Loucy (cell line): ENCODE measurements around the gene PBX1.
A peak's percentile ranks its signal among the peaks of the same experiment; 100 is the strongest.

Source experiments
- H2AFZ ChIP-seq: fragments of 200-600 bp; sonication (generic); 2 replicates; pipeline ENCODE4 v1.6.0; 2016; ENCODE audit warnings: antibody characterized with exemption, mild to moderate bottlenecking, low read length, moderate library complexity
- H3F3A ChIP-seq: fragments of 200-600 bp; 2 replicates; pipeline ENCODE4 v1.6.0; 2016; ENCODE audit warnings: antibody characterized with exemption, low read depth, mild to moderate bottlenecking
- H3K27me3 ChIP-seq: fragments of 200-600 bp; sonication (generic); 2 replicates; pipeline ENCODE4 v1.6.1; 2014; ENCODE audit warnings: low read length, mild to moderate bottlenecking; ENCODE audit not compliant: insufficient read depth, poor library complexity, severe bottlenecking
- H3K36me3 ChIP-seq: fragments of 200-600 bp; sonication (generic); 2 replicates; pipeline ENCODE4 v1.6.1; 2016; ENCODE audit warnings: low read length; ENCODE audit not compliant: insufficient read depth
- H3K4me1 ChIP-seq: fragments of 200-600 bp; sonication (generic); 2 replicates; pipeline ENCODE4 v1.5.1; 2014; ENCODE audit warnings: low read length, mild to moderate bottlenecking; ENCODE audit not compliant: insufficient read depth, poor library complexity, severe bottlenecking
- H3K4me2 ChIP-seq: fragments of 200-600 bp; sonication (generic); 2 replicates; pipeline ENCODE4 v1.6.0; 2014; ENCODE audit warnings: antibody characterized with exemption, low read length, low read depth, mild to moderate bottlenecking; ENCODE audit not compliant: poor library complexity, severe bottlenecking
- H3K4me3 ChIP-seq: fragments of 200-600 bp; sonication (generic); 2 replicates; pipeline ENCODE4 v1.5.1; 2014; ENCODE audit warnings: low read length, mild to moderate bottlenecking, mixed read lengths; ENCODE audit not compliant: poor library complexity, severe bottlenecking
- H3K79me2 ChIP-seq: fragments of 200-600 bp; sonication (generic); 2 replicates; pipeline ENCODE4 v1.6.1; 2014; ENCODE audit warnings: low read length; ENCODE audit not compliant: insufficient read depth
- H3K9ac ChIP-seq: fragments of 200-600 bp; sonication (generic); 2 replicates; pipeline ENCODE4 v1.6.0; 2014; ENCODE audit warnings: mild to moderate bottlenecking, low read depth, low read length, moderate library complexity; ENCODE audit not compliant: poor library complexity, severe bottlenecking
- H3K9me2 ChIP-seq: fragments of 200-600 bp; sonication (generic); replicated peaks from 2 replicates; pipeline ENCODE4 v1.6.1; 2016; ENCODE audit warnings: low read depth, low read length, mixed read lengths
- H3K9me3 ChIP-seq: fragments of 200-600 bp; sonication (generic); 2 replicates; pipeline ENCODE4 v1.6.1; 2014; ENCODE audit warnings: mild to moderate bottlenecking, antibody characterized with exemption, low read length, low read depth; ENCODE audit not compliant: insufficient read depth
- H4K20me1 ChIP-seq: fragments of 200-600 bp; sonication (generic); 2 replicates; pipeline ENCODE4 v1.6.0; 2014; ENCODE audit warnings: antibody characterized with exemption, low read length, mild to moderate bottlenecking; ENCODE audit not compliant: insufficient read depth, poor library complexity, severe bottlenecking
- EZH2phosphoT487 ChIP-seq: fragments of 200-600 bp; IDR thresholded peaks from 2 replicates; pipeline ENCODE4 v1.6.1; 2018; ENCODE audit warnings: antibody characterized with exemption, mild to moderate bottlenecking, moderate library complexity, borderline replicate concordance
- TF ChIP-seq, protein P1 (sequence below): fragments of 200-600 bp; sonication (generic); conservative IDR thresholded peaks from 2 replicates; pipeline ENCODE4 v1.5.1; 2014; ENCODE audit warnings: mild to moderate bottlenecking, antibody characterized with exemption, low read length

PBX1 gene

DNA sequence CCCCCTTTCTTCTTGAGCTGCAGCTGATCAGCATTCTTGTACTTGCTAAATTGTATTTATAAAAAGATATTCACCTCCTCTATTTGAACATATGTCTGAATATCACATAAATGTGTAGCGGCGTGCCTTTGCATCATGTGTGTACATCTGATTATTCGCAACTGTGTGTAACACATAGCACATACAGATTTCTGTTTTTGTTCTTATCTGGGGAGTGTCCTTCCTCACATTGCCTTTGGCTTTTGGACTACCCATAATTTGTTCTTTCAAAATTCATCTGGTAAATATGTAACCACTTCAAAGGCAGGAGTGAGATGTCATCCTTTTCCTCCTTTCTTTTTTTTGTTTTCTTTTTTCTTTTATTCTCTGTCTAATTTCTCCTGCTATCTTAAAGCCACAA, 113.6 kb downstream of the PBX1 start:
- no peaks in the 10 kb centered on the region for H3K9me3 ChIP-seq
- H3K27me3 ChIP-seq = no peaks in the 10 kb centered on the region
- H3K4me3 ChIP-seq = no peak overlapping the region
- no peak overlapping the region for H3K9ac ChIP-seq
- no peak overlapping the region for H3K4me2 ChIP-seq
- H2AFZ ChIP-seq = no peak overlapping the region
- no peaks in the 10 kb centered on the region for H3K4me1 ChIP-seq
- H3F3A ChIP-seq = no peaks in the 10 kb centered on the region
- H3K36me3 ChIP-seq = no peaks in the 10 kb centered on the region
- H4K20me1 ChIP-seq = no peaks in the 10 kb centered on the region
- H3K9me2 ChIP-seq = no peaks in the 10 kb centered on the region
- no peaks in the 10 kb centered on the region for H3K79me2 ChIP-seq
- no peak for TF ChIP-seq EZH2phosphoT487
- TF ChIP-seq, protein P1, sequence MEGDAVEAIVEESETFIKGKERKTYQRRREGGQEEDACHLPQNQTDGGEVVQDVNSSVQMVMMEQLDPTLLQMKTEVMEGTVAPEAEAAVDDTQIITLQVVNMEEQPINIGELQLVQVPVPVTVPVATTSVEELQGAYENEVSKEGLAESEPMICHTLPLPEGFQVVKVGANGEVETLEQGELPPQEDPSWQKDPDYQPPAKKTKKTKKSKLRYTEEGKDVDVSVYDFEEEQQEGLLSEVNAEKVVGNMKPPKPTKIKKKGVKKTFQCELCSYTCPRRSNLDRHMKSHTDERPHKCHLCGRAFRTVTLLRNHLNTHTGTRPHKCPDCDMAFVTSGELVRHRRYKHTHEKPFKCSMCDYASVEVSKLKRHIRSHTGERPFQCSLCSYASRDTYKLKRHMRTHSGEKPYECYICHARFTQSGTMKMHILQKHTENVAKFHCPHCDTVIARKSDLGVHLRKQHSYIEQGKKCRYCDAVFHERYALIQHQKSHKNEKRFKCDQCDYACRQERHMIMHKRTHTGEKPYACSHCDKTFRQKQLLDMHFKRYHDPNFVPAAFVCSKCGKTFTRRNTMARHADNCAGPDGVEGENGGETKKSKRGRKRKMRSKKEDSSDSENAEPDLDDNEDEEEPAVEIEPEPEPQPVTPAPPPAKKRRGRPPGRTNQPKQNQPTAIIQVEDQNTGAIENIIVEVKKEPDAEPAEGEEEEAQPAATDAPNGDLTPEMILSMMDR = no peak

DNA sequence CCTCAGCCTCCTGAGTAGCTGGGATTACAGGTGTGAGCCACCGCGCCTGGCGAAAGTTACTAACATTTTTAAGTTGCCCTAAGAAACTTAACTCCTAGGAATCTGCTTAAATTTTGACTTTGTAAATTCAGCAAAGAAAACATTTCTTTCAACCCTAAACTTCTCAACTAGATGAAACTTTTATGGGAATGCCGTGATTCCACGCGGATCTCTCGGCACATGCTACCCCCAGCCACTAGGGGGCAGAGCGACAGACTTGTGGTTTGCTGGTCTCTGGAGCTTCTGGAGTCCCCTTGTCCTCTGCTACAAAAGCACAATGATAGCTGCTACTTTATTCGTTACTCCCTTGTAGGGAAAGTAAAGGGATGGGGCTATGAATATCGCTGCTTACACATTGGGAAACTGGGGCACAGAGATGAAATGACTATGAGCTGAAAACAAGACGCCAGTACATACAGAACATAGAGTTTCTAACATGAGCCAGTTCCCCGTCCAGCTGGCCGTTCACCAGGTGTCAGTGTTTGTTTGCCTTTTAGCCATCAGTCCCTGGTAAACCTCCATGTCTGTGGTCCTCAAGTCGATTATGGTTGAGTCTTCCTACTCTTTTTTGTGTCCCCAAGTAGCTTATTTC, 114.7 kb downstream of the PBX1 start:
- no peak overlapping the region for H2AFZ ChIP-seq
- no peaks in the 10 kb centered on the region for H3K27me3 ChIP-seq
- H3K9ac ChIP-seq = no peak overlapping the region
- no peak overlapping the region for H3K4me2 ChIP-seq
- H3K79me2 ChIP-seq = no peaks in the 10 kb centered on the region
- H3F3A ChIP-seq = no peaks in the 10 kb centered on the region
- no peaks in the 10 kb centered on the region for H3K36me3 ChIP-seq
- no peaks in the 10 kb centered on the region for H4K20me1 ChIP-seq
- H3K9me3 ChIP-seq = no peaks in the 10 kb centered on the region
- no peaks in the 10 kb centered on the region for H3K4me1 ChIP-seq
- H3K9me2 ChIP-seq = no peaks in the 10 kb centered on the region
- no peak overlapping the region for H3K4me3 ChIP-seq
- TF ChIP-seq, protein P1 = peak; percentile 71
- TF ChIP-seq EZH2phosphoT487 = no peak

DNA sequence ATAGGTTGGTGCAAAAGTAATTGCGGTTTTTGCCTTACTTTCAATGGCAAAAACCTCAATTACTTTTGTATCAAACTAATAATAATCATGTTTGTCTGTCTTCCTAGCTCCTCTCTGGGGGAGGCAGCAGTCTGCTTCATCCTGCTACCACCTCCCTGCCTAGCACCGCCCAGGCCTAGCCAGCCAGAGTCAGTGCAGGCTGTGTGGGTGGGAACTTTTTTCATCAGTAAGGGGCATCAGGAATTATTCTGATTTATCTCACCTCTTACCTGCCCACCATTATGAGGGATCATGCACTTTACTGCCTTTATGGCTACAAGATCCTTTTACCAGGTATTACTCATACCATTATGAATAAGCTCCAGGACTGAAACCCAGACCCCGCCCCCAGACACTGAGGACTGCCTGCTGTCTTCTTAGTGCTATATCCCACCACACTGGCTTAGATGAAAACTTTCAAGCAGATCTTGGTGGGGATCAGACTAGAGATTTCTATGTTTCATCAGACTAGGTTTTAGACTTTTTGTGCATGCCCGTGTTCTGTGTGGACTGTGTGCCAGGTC, 116.4 kb downstream of the PBX1 start:
- Histone ChIP-seq H3K9me3 (no peaks in the 10 kb centered on the region), H3K4me3 (no peak overlapping the region), H3K4me1 (no peaks in the 10 kb centered on the region), H3K4me2 (no peak overlapping the region), H3K9ac (no peak overlapping the region), H3K27me3 (no peaks in the 10 kb centered on the region), H3K9me2 (no peaks in the 10 kb centered on the region), H3K79me2 (no peaks in the 10 kb centered on the region), H4K20me1 (no peaks in the 10 kb centered on the region), H2AFZ (no peak overlapping the region), H3K36me3 (no peaks in the 10 kb centered on the region), H3F3A (no peaks in the 10 kb centered on the region)
- TF ChIP-seq EZH2phosphoT487 = no peak
- TF ChIP-seq, protein P1 = no peak
